A673 (cell line): ENCODE measurements around the gene FOXP2. TPM values are rescaled to one million over a fixed set of nuclear protein-coding genes. Genes with fewer than 3 reads are reported as not detected.

Experiments used
- BruUV-seq: library from RNA; stranded (reverse); fragments of 400-500 nt; replicated peaks from 2 replicates; lab custom pipeline; 2021; lab: Mats Ljungman, UMichigan
- CTCF ChIA-PET: fragments of 300-600 bp; sonication (Branson Sonifier 250); formaldehyde crosslinking; loops from one replicate; lab custom pipeline; 2022; ENCODE audit warnings: antibody characterized with exemption; lab: Charles Lee
- POLR2A ChIA-PET: fragments of 300-600 bp; sonication (Branson Sonifier 250); formaldehyde crosslinking; loops from one replicate; lab custom pipeline; 2022; ENCODE audit warnings: antibody characterized with exemption; ENCODE audit not compliant: low non-redundant PET; lab: Charles Lee
- DNase-seq: peaks from one replicate; pipeline ENCODE4 v3.0.0-alpha.2; 2015; ENCODE audit warnings: low spot score
- H3K27ac ChIP-seq: fragments of 200-600 bp; sonication (generic); 2 replicates; pipeline ENCODE4 v1.5.1; 2016; ENCODE audit warnings: mixed run types, low read depth, mild to moderate bottlenecking, mixed read lengths, antibody characterized with exemption, low read length; ENCODE audit not compliant: poor library complexity, severe bottlenecking
- H3K27me3 ChIP-seq: fragments of 200-600 bp; sonication (generic); replicated peaks from 2 replicates; pipeline ENCODE4 v1.6.1; 2017; ENCODE audit warnings: mixed run types, low read depth, mild to moderate bottlenecking, mixed read lengths, antibody characterized with exemption, low read length; ENCODE audit not compliant: insufficient read depth, poor library complexity
- H3K36me3 ChIP-seq: fragments of 200-600 bp; sonication (generic); 2 replicates; pipeline ENCODE4 v1.6.1; 2016; ENCODE audit warnings: mixed run types, mild to moderate bottlenecking, mixed read lengths, antibody characterized with exemption, low read length; ENCODE audit not compliant: insufficient read depth, poor library complexity, severe bottlenecking
- H3K4me1 ChIP-seq: fragments of 200-600 bp; sonication (generic); 2 replicates; pipeline ENCODE4 v1.6.1; 2017; ENCODE audit warnings: mixed run types, mild to moderate bottlenecking, mixed read lengths, antibody characterized with exemption, low read length; ENCODE audit not compliant: insufficient read depth, poor library complexity, severe bottlenecking
- H3K4me3 ChIP-seq: fragments of 200-600 bp; sonication (generic); 2 replicates; pipeline ENCODE4 v1.5.1; 2016; ENCODE audit warnings: low read depth, mixed run types, mild to moderate bottlenecking, mixed read lengths, low read length; ENCODE audit not compliant: poor library complexity, severe bottlenecking
- H3K9me3 ChIP-seq: fragments of 200-600 bp; sonication (generic); 2 replicates; pipeline ENCODE4 v1.6.1; 2016; ENCODE audit warnings: mixed run types, low read depth, mild to moderate bottlenecking, mixed read lengths, antibody characterized with exemption, low read length; ENCODE audit not compliant: poor library complexity, severe bottlenecking
- EZH2 ChIP-seq: fragments of 200-600 bp; sonication (generic); IDR thresholded peaks from 2 replicates; pipeline ENCODE4 v1.6.1; 2017; ENCODE audit warnings: borderline replicate concordance, low read depth, mild to moderate bottlenecking, mixed read lengths, antibody characterized with exemption, low read length; ENCODE audit not compliant: poor library complexity, severe bottlenecking
- intact Hi-C: fragments of 100-400 bp; cut with micrococcal nuclease; formaldehyde crosslinking; loops from one replicate; pipeline ENCODE4 v1.10.0; 2022; ENCODE audit not compliant: unreplicated experiment
- total RNA-seq: library from RNA; stranded (reverse); gene quantifications from 2 replicates; pipeline ENCODE4 v1.2.3, GENCODE V29; 2021
- TF ChIP-seq, protein P1 (sequence below): fragments of 300-800, 200-600 bp; sonication (generic); conservative IDR thresholded peaks from 2 replicates; pipeline ENCODE4 v1.5.1; 2017; ENCODE audit warnings: low read depth, mild to moderate bottlenecking, antibody characterized with exemption, low read length, moderate library complexity, mixed read lengths

Gene FOXP2
- total RNA-seq, 1 experiment from 2014 or later: not detected

DNA sequence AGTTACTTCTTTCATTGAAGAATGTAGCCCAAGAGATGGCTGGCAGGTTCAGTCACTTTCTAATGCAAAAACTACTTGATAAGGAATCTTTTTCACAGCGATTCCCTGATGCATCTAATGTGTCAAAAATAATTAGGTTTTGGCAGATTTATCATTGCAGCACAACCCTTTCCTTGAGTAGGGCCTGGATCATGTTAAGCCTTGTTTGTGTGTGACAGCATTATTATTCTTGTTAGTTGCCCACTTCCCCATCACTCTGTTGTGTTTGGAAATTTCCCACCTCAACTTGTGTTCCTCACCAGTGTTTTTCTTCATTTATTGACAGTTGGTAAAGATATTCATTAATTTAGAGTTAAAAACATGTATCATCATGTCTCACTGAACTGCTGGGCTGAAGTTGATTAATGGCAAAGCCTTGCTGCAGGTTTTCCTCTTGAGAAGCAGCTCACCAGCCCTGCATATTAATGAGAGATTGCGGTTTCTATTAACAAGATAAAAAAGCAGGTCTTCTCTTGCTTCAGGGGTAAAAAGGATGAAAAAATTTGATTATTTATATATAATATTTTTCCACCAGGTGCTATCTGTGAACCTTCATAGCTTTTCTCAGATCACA, 273.9 kb downstream of the FOXP2 start:
- intact Hi-C loops: no loop called here
- H3K27ac ChIP-seq: no peak overlapping the region
- POLR2A ChIA-PET: no interaction called here
- no peaks in the 10 kb centered on the region for H3K27me3 ChIP-seq
- no peaks in the 10 kb centered on the region for H3K4me1 ChIP-seq
- H3K9me3 ChIP-seq: no peaks in the 10 kb centered on the region
- CTCF ChIA-PET: no interaction called here
- no peaks in the 10 kb centered on the region for H3K36me3 ChIP-seq
- DNase-seq: no peak
- TF ChIP-seq, protein P1, sequence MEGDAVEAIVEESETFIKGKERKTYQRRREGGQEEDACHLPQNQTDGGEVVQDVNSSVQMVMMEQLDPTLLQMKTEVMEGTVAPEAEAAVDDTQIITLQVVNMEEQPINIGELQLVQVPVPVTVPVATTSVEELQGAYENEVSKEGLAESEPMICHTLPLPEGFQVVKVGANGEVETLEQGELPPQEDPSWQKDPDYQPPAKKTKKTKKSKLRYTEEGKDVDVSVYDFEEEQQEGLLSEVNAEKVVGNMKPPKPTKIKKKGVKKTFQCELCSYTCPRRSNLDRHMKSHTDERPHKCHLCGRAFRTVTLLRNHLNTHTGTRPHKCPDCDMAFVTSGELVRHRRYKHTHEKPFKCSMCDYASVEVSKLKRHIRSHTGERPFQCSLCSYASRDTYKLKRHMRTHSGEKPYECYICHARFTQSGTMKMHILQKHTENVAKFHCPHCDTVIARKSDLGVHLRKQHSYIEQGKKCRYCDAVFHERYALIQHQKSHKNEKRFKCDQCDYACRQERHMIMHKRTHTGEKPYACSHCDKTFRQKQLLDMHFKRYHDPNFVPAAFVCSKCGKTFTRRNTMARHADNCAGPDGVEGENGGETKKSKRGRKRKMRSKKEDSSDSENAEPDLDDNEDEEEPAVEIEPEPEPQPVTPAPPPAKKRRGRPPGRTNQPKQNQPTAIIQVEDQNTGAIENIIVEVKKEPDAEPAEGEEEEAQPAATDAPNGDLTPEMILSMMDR: no peak
- no peak for TF ChIP-seq EZH2
- no TSS peak for BruUV-seq
- H3K4me3 ChIP-seq: no peak overlapping the region

DNA sequence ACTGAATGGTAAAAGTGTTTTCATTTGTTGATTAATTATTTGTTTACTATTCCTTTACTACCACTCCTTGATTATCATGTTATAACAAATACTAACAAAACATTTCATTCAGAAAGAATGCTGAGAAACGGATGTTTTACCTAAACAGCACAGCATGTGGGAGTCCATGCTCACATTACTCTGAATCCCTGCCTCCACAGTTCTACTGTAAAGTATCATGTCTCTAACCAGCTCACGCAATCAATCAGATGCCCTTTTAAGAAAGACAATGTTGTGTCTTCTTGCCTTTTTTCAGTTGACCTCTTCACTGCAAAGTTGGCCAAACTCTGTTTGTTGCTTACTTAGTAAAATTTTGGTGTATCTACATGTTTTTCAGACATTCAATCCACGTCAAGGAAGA, 274.8 kb downstream of the FOXP2 start:
- TF ChIP-seq EZH2: no peak
- TF ChIP-seq, protein P1: no peak
- Histone ChIP-seq H3K27me3 (no peaks in the 10 kb centered on the region), H3K27ac (no peak overlapping the region), H3K4me1 (no peaks in the 10 kb centered on the region), H3K36me3 (no peaks in the 10 kb centered on the region), H3K4me3 (no peak overlapping the region), H3K9me3 (no peaks in the 10 kb centered on the region)
- DNase-seq: no peak
- intact Hi-C loops: no loop called here
- CTCF ChIA-PET: no interaction called here
- no TSS peak for BruUV-seq
- POLR2A ChIA-PET: no interaction called here

DNA sequence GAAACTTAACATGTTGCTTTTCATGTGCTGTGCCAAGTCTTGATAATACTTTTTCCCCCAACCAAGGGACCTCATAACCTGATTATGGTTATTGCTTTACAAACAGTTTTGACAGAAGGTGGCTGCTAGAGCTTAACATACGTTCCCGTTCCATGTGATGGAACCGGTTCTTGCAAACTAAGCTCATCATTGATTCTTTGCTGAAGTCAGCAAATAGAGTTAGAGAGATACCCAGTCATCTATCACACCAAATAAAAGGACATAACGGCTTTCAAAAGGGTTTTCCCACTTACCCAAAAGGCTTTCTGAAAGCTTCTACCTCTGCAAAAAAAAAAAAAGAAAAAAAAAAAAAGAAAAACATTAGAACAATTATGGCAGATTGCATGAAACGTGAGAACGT, 277.0 kb downstream of the FOXP2 start:
- POLR2A ChIA-PET: no interaction called here
- no TSS peak for BruUV-seq
- intact Hi-C loops: no loop called here

More for the DNA sequence above, 277.0 kb downstream of the FOXP2 start:
- Histone ChIP-seq H3K9me3 (no peaks in the 10 kb centered on the region), H3K36me3 (no peaks in the 10 kb centered on the region), H3K4me3 (no peak overlapping the region), H3K27me3 (peaks cover 3% of the 10 kb centered on the region), H3K4me1 (no peaks in the 10 kb centered on the region), H3K27ac (no peak overlapping the region)
- CTCF ChIA-PET: no interaction called here
- TF ChIP-seq, protein P1: no peak
- no peak for TF ChIP-seq EZH2
- no peak for DNase-seq
